ENCODE data around the gene NTN4. TPM values are rescaled to one million over a fixed set of nuclear protein-coding genes. Genes with fewer than 3 reads are reported as not detected.
"Not testable (repeated sequence)": the region's sequence is repeated elsewhere in the genome, so short reads cannot be mapped to it uniquely, and the experiment has no call there.

The NTN4 gene
- total and polyA plus RNA-seq, 4 donors, result 22.1 to 72.4 (median 53.5) TPM

DNA sequence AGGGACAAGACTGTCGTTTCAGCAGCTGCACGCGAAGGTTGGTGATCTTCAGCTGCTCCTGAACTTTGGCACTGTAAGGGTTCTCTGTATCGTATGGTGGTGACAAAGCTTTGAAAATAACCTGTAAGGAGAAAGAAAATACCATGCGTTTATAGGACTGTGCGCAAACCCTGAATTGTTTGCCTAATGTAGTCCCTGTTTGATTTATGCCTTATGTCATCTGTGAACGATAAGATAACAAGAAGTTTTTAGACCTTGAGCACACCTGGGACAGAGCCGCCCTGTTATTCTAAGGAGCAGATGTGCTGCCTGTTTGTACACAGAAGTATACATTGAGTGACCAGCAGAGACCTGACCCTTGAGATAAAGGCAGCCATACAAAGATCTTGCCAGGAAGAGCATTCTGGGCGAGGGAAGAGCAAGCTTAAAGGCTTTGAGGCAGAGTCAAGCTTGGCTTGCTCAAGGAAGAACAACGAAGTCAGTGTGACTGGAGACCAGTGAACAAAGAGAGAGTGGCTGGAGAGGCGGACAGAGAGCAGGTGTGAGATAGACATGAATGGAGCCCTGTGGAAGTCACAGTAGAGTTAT is 52.4 kb downstream of the NTN4 start:
- TF ChIP-seq CTCF (IDR thresholded peaks at IDR 0.05; ENCODE audit: control extremely low read depth, extremely low read depth), result no peak
- no peak for ATAC-seq (ENCODE audit: insufficient read depth, low FRiP score)
- H3K4me1 ChIP-seq (ENCODE audit: control insufficient read depth in 5 of 5, insufficient read depth in 5 of 5, low read length in 5 of 5), result peaks cover 0 to 17% (median 2%) of the 10 kb centered on the region in 5 donors
- no peak overlapping the region for H3K9ac ChIP-seq (ENCODE audit: insufficient read depth in 1 of 2, low read length in 2 of 2)
- H3K27me3 ChIP-seq (ENCODE audit: control insufficient read depth in 3 of 3, insufficient read depth in 3 of 3, low read length in 2 of 3), result no peaks in the 10 kb centered on the region
- H3K36me3 ChIP-seq (ENCODE audit: control insufficient read depth in 4 of 4, insufficient read depth in 4 of 4, low read length in 4 of 4), result peaks cover 0 to 2% (median 0%) of the 10 kb centered on the region in 4 donors
- DNase-seq, result peak in 1 of 3 donors; percentile 14
- H3K4me3 ChIP-seq, result no peak overlapping the region
- H3K9me3 ChIP-seq (ENCODE audit: control insufficient read depth in 4 of 4, insufficient read depth in 3 of 4, low read length in 3 of 4), result no peaks in the 10 kb centered on the region
- no peak overlapping the region for H3K27ac ChIP-seq (ENCODE audit: low read depth in 1 of 2, low read length in 1 of 2)
- 79 to 80% methylated on average over 11 of the region's 11 CpGs for WGBS, 2 donors

DNA sequence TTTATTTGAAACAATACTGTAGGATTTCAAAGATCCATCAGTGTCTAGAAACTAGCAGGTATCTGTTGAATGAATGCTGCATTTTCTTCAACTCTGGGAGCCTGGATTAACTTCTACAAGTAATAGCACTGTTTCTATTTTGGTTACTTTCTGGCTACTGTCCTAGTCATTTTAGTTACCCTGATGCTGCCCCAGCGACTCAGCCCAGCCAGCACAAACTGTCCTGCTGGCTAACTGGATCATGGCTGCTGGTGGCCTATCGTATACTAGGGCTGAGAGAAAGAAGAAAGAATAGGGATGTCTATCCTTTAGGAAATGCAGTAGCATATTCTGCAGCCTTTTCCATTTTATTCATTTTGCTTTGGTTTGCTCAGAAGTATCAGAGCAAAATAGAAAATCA is 53.9 kb downstream of the NTN4 start:
- DNase-seq (no peak), ATAC-seq (ENCODE audit: insufficient read depth, low FRiP score) (no peak)
- WGBS, 2 donors, result 80 to 93% methylated on average over 2 of the region's 2 CpGs
- no peak for TF ChIP-seq CTCF (IDR thresholded peaks at IDR 0.05; ENCODE audit: control extremely low read depth, extremely low read depth)
- Histone ChIP-seq H3K9ac (ENCODE audit: insufficient read depth in 1 of 2, low read length in 2 of 2) (no peak overlapping the region), H3K36me3 (ENCODE audit: control insufficient read depth in 4 of 4, insufficient read depth in 4 of 4, low read length in 4 of 4) (peaks cover 0 to 2% (median 0%) of the 10 kb centered on the region in 4 donors), H3K4me3 (no peak overlapping the region), H3K9me3 (ENCODE audit: control insufficient read depth in 4 of 4, insufficient read depth in 3 of 4, low read length in 3 of 4) (no peaks in the 10 kb centered on the region), H3K4me1 (ENCODE audit: control insufficient read depth in 5 of 5, insufficient read depth in 5 of 5, low read length in 5 of 5) (peaks cover 0 to 17% (median 2%) of the 10 kb centered on the region in 5 donors), H3K27ac (ENCODE audit: low read depth in 1 of 2, low read length in 1 of 2) (peak overlapping the region in 1 of 2 donors; percentile 81), H3K27me3 (ENCODE audit: control insufficient read depth in 3 of 3, insufficient read depth in 3 of 3, low read length in 2 of 3) (no peaks in the 10 kb centered on the region)

- H3K9me3 ChIP-seq (ENCODE audit: control insufficient read depth in 4 of 4, insufficient read depth in 3 of 4, low read length in 3 of 4); H3K36me3 ChIP-seq (ENCODE audit: control insufficient read depth in 4 of 4, insufficient read depth in 4 of 4, low read length in 4 of 4); H3K27me3 ChIP-seq (ENCODE audit: control insufficient read depth in 3 of 3, insufficient read depth in 3 of 3, low read length in 2 of 3); ATAC-seq (ENCODE audit: insufficient read depth, low FRiP score); DNase-seq; H3K4me3 ChIP-seq; H3K9ac ChIP-seq (ENCODE audit: insufficient read depth in 1 of 2, low read length in 2 of 2): not testable (repeated sequence)
- peaks cover 0 to 14% (median 2%) of the 10 kb centered on the region in 5 donors for H3K4me1 ChIP-seq (ENCODE audit: control insufficient read depth in 5 of 5, insufficient read depth in 5 of 5, low read length in 5 of 5)
- WGBS, 2 donors, result 84 to 87% methylated on average over 5 of the region's 5 CpGs
- H3K27ac ChIP-seq (ENCODE audit: low read depth in 1 of 2, low read length in 1 of 2), result peak overlapping the region in 1 of 2 donors; percentile 81
Measured at GRCh38 chr12:95735728-95736127, 54.8 kb downstream of the NTN4 start.

- H3K27ac ChIP-seq (ENCODE audit: low read depth in 1 of 2, low read length in 1 of 2), result peak overlapping the region in 1 of 2 donors; percentile 61
- no peak overlapping the region for H3K4me3 ChIP-seq
- no peak overlapping the region for H3K9ac ChIP-seq (ENCODE audit: insufficient read depth in 1 of 2, low read length in 2 of 2)
- H3K27me3 ChIP-seq (ENCODE audit: control insufficient read depth in 3 of 3, insufficient read depth in 3 of 3, low read length in 2 of 3), result no peaks in the 10 kb centered on the region
- H3K36me3 ChIP-seq (ENCODE audit: control insufficient read depth in 4 of 4, insufficient read depth in 4 of 4, low read length in 4 of 4), result peaks cover 0 to 2% (median 0%) of the 10 kb centered on the region in 4 donors
- peaks cover 0 to 13% (median 0%) of the 10 kb centered on the region in 5 donors for H3K4me1 ChIP-seq (ENCODE audit: control insufficient read depth in 5 of 5, insufficient read depth in 5 of 5, low read length in 5 of 5)
- no peak for ATAC-seq (ENCODE audit: insufficient read depth, low FRiP score)
- TF ChIP-seq CTCF (IDR thresholded peaks at IDR 0.05; ENCODE audit: control extremely low read depth, extremely low read depth), result no peak
- 73 to 76% methylated on average over 3 of the region's 3 CpGs for WGBS, 2 donors
- peak in 2 of 3 donors; percentile 43 to 60 for DNase-seq
- no peaks in the 10 kb centered on the region for H3K9me3 ChIP-seq (ENCODE audit: control insufficient read depth in 4 of 4, insufficient read depth in 3 of 4, low read length in 3 of 4)
Measured at GRCh38 chr12:95733141-95733825, 57.3 kb downstream of the NTN4 start.
